Putamen (tissue), 1 donor: Measurements from ENCODE around the gene RMND1.
"Not testable (repeated sequence)": the region's sequence is repeated elsewhere in the genome, so short reads cannot be mapped to it uniquely, and the experiment has no call there.

Source experiments
- DNase-seq: peaks from one replicate; pipeline ENCODE4 v3.0.0-alpha.2; 2016; ENCODE audit warnings: low spot score

RMND1 gene

GRCh38 chr6:151451417-151451949, 443 bp downstream of the RMND1 start:
- DNase-seq, result no peak

DNA sequence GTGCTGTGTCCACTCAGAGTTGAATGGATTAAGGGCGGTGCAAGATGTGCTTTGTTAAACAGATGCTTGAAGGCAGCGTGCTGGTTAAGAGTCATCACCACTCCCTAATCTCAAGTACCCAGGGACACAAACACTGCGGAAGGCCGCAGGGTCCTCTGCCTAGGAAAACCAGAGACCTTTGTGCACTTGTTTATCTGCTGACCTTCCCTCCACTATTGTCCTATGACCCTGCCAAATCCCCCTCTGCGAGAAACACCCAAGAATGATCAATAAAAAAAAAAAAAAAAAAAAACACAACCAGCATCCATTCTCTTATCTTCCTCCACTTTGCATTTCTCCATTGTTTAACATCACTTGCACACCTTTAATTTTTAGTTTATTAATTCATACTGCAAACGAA, 998 bp downstream of the RMND1 start:
- DNase-seq, result not testable (repeated sequence)

- DNase-seq, result no peak
Measured at GRCh38 chr6:151448623-151449022, 3.3 kb downstream of the RMND1 start.

GRCh38 chr6:151447237-151447636, 4.7 kb downstream of the RMND1 start:
- DNase-seq, result no peak

DNA sequence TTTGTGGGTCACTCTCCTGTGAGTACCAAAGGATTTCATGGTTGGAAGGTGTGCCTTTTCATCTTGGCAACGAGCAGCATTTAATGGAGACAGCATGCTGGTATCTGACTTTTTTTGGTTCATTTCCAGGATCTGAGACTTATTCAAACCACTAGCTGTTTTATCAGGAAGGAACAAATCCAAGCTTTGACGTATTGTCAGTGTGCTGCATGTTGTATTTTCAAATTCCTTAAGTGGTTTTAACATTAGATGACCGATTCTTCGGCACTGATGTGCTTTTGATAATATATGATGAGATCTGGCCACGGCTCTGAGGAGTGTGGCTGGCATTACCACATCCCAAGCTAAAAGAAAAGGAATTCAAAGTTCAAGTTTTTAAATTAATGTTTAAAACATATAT, 6.4 kb downstream of the RMND1 start:
- no peak for DNase-seq

DNA sequence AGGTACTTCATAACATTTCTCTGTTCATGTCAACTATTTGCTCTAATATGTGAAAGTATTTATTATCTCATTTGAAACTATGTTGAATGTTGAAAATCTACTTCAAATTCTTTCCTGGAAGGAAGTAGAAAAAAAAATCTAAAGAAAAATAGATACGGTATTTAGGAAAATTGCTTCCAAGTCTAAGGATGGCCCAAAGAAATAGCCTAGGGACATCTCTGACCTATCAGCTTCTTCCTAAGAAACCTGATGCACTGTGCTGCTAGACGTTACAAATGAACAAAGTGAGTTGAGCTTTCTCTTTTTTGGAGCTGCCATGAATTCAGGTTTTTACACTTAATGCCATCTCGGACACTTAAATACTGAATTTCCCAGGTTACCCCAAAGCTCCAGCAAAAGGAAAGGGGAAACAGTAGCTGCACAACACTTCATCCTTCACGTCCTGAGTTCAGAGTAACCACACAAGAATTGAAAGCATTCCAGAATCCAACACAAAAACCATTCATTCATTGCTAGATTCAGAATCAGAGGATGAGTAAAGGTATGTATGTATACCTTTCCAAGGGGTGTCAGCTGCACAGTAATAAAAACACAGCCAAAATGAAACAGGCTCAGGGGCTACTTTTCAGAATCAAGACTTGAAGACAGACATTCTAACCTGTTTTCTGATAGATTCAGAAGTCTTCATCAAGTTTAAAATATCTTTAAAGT, 7.9 kb downstream of the RMND1 start:
- no peak for DNase-seq

DNA sequence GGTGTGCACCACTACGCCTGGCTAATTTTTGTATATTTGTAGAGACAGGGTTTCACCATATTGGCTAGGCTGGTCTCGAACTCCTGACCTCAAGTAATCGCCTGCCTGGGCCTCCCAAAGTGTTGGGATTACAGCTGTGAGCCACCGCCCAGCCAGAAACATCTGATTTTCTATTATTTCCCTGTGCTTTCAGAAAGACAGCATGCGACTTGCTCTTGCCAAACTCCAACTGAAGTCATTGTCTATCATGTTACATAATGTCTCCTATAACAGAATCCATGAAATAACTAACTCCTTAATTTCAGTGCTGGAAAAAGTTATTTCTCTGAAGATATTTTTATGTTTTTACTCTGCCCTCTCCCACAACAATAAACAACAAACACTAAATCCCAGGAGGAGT, 8.5 kb downstream of the RMND1 start:
- no peak for DNase-seq

- DNase-seq, result no peak
Measured at GRCh38 chr6:151442371-151442770, 9.6 kb downstream of the RMND1 start.

DNA sequence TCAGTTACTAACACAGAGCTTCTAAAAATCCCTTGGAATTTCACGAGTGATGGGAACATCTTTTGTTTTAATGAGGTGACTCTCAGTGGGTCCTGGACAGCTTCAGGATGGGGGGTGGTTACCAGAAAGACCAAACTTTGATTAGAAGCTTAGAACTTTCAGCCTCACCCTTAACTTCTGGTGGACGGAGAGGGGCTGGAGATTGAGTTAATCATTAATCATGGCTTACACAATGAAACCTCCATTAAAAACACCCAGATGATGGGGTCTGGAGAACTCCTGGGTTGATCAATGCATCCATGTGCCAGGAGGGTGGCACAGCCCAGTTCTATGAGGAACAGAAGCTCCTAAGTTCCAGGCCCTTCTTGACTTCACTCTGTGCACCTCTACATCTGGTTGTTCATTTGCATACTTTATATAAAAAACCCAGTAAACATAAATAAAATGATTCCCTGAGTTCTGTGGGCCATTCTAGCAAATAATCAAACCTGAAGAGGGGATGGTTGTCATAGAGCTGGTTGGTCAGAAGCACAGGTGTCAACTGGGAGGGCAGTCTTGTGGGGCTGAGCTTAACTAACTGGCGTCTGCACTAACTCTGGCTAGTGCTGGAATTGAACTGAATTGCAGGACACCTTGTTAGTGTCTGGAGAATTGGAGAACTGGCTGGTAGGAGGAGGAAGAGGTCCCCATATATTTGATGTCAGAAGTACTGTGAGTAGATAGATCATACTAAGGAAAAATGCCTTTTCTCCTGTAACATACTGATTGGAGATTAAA, 10.3 kb downstream of the RMND1 start:
- no peak for DNase-seq

GRCh38 chr6:151440930-151441329, 11.0 kb downstream of the RMND1 start:
- DNase-seq, result no peak

- DNase-seq, result no peak
Measured at GRCh38 chr6:151440498-151440897, 11.4 kb downstream of the RMND1 start.

- no peak for DNase-seq
Measured at GRCh38 chr6:151437401-151437800, 14.5 kb downstream of the RMND1 start.

DNA sequence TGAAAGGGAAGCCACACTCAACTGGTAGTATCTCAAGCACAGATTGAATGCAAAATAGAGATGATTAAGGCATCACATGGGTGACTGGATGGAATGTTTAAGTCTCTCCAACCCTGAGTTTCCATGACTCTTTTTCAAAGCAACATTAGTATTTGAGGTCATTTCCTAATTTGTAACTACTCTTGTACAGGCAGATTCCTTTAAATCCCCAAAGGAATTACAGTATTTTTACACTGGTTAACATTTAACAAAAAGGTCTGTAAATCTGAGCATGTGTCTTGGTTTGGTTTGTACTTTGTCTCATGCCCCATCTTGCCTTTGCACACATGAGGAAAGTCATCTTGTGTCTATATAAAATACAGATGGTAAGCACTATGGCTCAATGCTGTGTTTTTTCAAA, 15.1 kb downstream of the RMND1 start:
- no peak for DNase-seq

GRCh38 chr6:151436300-151436699, 15.6 kb downstream of the RMND1 start:
- DNase-seq, result no peak

GRCh38 chr6:151434369-151434768, 17.6 kb downstream of the RMND1 start:
- DNase-seq, result no peak

DNA sequence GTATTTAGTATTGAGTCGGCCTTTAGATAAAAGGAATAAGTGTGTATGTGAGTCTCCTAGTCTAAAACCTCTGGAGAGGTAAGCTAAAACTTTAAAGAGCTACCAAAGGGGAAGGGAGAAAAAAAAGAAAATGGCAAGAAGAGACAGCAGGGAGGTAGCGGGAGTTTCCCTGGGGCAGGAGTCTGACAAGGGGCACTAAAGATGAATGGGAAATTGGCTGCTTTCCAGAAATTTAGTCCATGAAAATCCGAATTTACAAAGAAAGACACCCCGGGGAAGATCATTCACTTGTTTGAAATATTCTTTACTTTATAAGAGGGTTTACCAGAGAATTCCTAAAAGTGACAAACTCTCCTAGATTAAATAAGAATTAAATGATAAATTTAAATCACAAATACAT, 19.3 kb downstream of the RMND1 start:
- no peak for DNase-seq

DNA sequence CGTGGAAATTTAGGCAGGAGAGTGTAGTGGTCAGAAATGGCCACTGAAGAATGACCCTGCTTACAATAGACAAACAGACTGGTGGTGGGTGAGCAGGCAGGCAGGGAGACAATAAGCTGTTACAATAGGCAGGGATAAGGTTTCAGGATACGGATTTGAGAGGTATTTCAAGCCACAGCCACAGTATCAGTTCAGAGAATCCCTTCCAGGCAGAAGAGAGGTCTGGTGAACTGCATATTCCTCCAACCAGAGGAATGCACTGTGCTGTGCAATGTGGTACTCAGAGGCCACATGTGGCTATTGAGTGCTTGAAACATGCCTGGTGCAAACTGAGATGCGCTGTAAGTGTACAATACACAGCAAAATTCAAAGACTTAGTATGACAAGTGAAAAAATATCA, 20.6 kb downstream of the RMND1 start:
- DNase-seq, result no peak

DNA sequence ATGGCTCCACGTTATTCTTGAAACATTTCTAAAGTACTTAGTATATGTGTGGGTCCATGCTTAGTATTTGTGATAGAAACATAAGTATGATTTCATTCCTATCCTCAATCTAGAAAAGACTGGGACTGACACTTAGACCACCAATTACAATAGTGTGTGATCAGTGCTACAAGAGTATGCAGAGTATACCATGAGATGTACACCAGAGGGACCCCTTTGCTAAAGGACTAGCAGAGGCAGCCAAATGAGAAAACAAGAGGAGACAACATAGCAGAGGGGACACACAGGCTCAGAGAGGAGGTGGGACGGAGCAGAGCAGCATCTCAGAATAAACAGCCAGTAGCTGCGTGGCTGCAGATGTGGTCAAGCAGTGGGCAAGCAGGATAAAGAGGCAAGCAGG, 21.0 kb downstream of the RMND1 start:
- DNase-seq, result no peak

DNA sequence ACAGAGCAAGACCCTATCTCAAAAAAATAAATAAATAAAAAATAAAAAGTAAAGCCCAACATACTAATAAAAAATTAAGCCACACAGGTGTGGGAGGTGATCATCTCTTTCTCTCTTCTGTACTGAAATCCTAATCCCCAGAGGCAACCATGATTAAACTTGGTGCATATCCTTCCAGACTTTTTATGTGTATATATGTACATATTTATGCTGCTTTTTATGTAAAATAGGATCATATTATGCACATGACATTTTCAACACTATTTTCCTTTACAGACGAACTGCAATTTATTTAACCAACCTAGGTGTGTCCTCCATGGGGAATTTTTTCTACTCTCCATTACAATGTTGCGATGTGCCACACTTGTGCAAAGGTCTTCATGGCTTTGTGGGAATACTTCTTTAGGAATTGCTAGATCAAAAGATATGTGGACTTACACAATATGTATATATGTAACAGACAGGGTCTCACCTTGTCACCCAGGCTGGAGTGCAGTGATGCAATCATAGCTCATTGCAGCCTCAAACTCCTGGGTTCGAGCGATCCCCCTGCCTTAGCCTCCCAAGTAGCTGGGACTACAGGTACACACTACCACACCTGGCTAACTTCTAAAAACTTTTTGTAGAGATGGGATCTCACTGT, 23.7 kb downstream of the RMND1 start:
- no peak for DNase-seq

DNA sequence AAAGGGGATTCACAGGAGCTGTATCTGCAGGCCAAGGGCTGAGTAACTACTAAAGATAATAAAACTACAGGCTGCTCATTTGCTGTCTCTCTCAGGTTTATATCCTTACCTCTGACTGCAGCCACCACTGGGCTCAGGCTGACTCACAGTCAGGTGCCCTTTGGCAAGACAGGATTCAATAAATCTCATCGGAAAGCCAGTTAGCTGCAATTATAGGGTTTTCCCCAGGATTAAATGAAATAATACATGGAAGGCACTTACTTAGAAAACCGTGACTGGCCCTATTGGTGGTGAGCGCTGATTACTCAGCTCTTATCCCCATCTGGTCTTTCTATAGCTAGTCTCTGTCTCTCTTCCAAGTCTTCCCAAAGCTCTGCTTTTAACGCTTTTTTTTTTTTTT, 26.4 kb downstream of the RMND1 start:
- DNase-seq, result no peak

DNA sequence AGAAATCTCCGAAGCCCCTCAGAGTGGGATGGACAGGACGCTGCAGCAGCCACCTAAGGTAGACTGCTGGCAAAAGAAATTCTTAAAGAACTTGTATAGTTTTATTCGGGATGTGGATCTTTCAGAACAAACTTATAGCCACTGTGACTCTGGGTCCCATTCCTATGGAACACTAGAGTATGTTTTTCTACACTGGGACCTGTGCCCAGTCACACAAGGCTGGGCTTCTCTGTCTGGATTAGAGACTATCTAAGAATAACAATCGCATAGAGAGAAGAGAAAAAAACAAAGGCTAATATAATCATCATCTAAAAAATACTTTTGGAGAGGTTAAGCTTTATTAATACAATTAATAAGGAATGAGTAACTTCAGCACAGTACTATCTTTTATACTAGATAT, 28.9 kb downstream of the RMND1 start:
- no peak for DNase-seq

- no peak for DNase-seq
Measured at GRCh38 chr6:151417477-151417876, 34.4 kb downstream of the RMND1 start.
